HG02943 (cell line): ENCODE data around the gene CTNNBL1.

Experiments
- ATAC-seq: cut with Tn5 transposase; IDR thresholded peaks from one replicate; pipeline ENCODE4 v1.9.1; 2021; ENCODE audit warnings: mild to moderate bottlenecking, low read depth, moderate library complexity; ENCODE audit not compliant: unreplicated experiment

CTNNBL1 gene

DNA sequence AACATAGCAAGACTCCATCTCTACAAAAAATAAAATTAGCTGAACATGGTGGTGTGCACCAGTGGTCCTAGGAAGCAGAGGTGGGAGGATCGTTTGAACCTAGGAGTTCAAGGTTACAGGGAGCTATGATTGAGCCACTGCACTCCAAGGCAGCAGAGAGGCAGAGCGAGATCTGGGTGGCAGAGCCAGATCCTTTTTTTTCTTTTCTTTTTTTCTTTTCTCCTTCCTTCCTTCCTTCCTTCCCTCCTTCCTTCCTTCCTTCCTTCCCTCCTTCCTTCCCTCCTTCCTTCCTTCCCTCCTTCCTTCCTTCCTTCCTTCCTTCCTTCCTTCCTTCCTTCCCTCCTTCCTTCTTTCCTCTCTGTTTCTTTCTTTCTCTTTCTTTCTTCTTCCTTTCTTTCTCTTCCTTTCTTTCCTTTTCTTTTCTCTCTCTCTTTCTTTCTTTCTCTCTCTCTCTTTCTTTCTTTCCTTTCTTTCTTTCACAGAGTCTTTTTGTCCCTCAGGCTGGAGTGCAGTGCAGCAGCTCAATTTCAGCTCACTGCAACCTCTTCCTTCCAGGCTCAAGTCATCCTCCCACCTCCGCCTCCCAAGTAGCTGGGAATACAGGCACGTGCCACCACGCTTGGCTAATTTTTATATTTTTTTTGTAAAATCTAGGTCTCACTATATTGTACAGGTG lies 199.9 kb downstream of the CTNNBL1 start:
- ATAC-seq: no peak

DNA sequence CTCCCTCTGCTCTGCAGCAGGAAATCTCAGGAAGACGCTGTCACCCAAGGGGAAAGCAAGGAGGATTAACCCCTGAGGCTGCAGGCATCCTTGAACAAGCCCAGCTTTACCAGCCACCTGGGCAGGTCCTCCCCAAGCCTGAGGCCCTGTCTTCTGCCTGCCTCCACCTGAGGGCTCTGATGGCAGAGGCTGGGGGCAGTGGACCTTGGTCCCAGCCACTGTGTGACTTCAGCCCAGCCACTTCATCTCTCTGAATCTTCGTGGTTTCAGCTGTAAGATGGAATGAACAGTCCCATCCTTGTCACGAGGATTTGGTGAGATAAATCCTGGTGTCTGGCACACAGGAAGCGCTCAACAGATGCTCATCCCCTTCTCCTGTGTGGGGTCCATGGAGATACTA lies 200.6 kb downstream of the CTNNBL1 start:
- ATAC-seq: no peak

DNA sequence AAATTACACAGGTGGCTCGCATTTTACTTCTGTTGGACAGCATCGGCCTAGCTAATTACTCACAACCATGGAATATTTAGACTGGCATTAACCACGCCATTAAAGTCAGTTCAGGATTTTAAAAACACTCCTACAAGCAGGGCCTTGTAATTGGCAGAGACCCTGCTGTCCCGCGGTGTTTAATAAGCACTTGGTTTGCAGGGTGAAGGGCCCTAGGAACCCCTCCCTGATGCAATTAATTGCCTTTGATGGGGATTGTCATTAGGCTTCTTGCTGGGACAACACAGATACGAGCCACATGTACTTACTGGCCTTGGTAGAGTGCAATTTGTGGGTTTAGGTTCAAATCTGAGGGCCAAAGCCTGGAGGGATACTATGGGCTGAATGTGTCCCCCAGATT lies 201.3 kb downstream of the CTNNBL1 start:
- no peak for ATAC-seq

DNA sequence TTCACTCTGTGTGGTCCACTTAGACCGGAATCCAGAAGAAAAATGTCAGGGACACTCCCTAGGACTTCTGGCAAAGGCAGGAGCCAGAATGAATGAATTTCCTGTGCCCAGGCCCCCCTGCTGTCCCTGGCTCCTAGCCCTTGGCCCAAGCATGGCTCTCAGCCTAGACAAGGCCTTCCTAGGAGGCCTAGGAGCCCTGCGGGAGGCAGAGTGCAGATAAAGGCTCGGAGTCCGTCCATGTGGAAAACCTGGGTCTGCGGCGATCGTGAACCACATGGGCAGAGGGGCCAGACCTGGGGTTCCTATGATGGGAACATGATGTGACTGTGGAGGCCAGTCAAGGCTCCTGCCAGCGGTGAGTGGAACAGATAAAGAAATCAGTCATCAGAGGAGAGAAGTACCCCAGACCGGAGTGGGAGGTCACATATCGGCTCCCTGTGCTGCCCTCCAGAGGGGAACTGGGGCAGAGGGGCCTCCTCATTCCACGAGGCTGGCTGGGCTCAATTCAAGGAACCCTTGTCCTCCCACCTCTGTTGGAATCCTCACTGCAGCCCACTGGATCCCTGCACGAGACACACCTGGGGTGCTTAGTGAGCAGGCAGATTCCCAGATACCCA lies 203.2 kb downstream of the CTNNBL1 start:
- no peak for ATAC-seq

DNA sequence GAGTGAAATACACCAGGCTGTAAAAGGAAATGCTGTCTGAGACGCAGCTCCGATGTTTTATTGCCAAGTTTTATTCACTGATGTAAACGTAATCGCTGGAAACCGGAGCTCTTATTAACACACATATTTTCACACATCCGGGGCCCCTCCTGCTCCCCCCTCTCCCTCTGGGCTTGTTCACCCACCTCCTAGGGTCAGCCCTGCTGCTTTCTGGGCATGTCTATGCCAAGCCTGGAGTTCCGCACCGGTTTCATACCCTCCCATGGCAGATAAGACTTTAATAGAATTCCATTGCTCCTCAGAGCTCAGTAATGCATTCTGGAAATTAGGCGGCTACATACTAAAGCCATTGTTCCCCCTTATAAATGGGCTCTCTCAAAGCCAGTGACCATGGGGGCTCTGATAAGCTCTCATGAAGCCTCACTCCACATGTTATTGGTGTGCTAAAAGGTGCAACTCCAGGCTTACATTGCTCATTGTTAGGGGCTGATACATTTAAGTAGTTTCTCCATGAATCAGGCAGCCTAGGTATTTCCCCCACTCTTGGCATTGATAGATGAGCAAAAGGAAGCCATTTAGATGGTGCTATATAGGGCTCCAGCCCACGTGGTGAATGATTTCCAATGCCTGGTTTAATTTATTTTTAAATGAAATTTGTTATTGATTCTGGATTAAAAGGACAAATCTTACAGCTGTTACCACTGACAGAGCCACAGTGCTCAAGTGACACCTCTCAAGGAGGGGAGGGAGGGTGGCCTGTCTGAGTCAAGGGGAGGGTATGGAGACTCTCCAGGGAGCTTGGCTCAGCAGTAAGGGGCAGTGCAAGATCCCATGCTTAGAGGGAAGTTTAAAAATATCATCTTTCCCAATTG lies 204.6 kb downstream of the CTNNBL1 start:
- ATAC-seq: no peak

DNA sequence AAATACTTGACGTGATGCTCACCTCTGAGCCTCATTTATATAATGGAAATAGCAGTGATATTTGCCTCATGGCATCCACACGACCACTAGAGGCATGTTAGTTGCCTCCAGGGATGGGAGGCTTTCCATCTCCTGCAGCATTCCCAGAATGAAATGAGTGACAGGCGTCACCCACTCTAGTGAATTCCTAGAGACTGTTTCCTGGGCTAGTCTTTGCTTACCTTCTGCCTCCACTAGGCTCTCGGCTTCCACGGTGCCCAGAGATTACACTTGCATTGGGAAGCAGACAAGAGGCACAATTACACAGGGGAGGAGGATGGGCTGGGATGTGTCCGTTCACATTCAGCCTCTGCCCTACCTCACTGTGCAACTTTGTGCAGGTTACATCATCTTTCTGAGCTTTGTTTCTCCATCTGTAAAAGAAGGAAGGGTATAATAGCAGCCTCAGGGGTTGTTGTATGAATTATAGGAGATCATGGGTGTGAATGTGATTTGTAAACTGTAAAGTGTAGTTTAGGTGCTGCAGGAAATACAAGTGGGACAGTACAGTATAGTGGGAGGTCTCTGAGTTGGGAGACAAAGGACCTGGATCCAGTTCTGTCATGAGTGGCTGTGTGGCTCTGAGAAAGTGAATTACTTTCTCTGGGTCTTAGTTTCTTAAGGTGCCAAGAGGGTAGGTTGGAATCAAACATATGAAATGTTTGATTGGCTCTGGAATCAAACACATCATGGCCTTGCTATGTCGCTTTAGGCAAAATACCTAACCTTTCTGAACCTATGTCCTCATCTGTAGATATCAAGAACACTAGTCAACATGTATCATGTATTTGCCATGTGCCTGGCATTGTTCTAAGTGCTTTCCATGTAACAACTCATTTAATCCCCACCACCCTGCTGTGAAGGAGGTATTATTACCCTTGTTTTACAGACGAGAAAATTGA lies 205.5 kb downstream of the CTNNBL1 start:
- no peak for ATAC-seq

DNA sequence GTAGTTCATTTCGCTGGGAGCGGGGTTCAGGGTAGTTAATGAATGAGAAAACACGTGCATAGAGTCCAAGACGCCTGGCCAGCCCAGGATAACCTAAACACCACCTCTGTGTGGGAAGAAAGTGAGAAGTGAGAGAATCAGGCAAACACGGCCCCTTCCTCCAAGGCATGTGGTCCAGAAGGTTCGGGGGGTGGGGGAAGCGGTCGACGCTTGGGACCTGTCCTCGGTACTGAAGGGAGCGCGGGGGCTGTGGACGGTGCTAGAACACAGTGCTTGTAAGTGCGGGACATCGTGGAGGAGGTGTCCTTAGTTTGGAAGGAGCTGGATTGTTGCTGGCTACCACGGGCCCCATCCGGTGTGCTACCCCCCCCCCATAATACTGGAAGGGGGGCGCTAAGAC lies 207.4 kb downstream of the CTNNBL1 start:
- no peak for ATAC-seq

DNA sequence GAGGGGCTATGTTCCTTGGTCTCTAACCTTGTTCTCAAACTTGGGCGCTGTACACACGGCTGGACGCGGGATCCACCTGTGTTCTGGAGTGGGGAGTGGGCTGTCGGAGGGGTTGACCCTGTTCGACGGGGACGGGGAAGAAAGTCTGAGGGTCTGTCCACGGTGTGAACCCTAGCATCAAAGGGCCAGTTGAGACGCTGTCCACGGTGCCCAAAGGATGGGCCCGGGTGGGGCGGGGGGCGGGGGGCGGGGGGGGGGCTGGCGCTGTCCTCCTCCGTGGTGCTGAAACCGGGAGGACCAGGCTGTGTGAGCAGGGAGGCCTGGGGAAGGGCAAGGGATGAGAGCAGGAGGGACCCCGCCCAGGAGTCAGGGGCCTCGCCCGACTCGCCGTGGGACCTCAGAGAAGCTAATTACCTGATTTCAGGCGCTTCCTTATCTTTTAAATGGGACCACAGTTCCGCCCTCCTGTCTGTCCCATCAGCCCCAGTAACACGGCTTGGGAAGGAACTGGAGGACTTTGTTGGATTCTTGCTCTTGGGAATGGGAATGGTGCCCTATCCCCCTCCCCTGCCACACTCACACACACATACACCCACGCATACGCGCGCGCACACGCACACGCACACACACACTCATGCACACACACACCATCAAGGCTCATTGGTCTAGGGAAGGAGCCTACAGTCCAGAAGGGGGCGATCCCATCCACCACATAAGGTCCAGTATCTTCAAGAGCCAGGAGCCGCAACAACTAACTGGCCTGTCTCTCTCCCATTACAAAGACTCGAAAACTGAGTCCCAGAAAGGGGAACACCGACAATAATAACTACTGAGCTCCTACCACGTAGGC lies 208.0 kb downstream of the CTNNBL1 start:
- no peak for ATAC-seq

DNA sequence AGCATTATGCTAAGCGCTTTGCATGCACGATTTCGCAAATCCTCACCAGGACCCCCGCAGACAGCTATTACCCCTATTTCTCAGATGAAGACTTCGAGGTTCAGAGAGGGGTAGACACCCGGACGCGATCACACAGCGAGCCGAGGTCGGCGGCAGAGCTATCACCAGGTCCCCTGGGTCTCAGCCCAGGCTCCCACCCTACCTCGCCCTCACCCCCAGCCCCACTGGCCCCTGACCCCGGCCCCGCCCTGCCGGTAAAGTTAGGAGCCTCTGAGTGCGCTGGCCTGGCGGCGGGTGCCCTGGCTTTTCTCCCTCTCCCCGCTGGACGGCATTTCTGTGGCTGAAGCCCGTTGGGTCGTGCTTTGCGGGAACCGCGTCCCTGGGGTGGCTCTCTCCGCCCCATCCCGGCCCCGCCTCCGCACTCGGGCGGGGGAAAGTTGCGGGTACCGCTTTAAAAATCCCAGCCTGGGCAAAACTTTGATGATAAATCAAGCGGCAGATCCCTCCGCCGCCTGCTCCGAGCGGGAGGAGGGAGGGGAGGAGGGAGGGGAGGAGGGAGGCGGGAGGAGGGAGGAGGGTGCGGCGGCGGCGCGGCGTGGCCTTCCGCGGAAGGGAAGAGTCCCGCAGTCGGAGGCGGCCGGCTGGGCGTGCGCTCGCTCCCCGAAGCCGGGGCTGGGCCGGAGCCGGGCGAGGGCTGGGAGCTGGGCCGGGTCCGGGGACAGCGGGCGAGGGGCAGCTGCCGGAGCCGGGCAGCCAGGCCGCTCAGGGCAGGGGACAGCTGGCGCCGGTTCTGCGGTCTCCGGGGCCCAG lies 208.9 kb downstream of the CTNNBL1 start, which contains the start of gene VSTM2L:
VSTM2L (plus strand) TSS at position 624 of the 810 bp plus-strand sequence. CDS start 224 bp downstream, outside the sequence.
- ATAC-seq: no peak

DNA sequence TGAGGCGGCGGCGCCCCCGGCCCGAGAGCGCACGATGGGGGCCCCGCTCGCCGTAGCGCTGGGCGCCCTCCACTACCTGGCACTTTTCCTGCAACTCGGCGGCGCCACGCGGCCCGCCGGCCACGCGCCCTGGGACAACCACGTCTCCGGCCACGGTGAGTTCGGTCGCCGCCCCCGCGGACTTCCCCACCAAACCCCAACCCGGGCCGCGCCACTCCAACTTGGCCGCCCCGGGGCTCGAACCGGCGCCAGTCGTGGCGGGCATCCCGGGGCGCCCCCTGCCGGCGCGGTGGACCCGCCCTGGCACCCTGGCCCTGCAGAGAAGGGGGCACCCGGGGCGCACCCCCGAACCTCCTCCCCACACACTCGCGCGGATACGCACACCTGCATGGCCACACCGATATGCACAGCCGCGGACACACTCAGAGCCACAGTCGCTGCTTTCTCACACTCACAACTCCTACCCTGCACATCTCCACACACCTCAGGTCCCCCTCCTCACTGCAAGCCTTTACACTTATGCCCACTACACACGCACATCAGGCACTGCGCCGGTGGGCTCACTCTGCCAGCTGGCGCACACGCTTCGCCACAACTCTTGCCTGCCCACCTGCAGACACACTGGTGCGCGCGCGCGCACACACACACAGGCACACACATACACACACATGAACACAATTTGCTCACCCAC lies 209.6 kb downstream of the CTNNBL1 start:
- no peak for ATAC-seq

DNA sequence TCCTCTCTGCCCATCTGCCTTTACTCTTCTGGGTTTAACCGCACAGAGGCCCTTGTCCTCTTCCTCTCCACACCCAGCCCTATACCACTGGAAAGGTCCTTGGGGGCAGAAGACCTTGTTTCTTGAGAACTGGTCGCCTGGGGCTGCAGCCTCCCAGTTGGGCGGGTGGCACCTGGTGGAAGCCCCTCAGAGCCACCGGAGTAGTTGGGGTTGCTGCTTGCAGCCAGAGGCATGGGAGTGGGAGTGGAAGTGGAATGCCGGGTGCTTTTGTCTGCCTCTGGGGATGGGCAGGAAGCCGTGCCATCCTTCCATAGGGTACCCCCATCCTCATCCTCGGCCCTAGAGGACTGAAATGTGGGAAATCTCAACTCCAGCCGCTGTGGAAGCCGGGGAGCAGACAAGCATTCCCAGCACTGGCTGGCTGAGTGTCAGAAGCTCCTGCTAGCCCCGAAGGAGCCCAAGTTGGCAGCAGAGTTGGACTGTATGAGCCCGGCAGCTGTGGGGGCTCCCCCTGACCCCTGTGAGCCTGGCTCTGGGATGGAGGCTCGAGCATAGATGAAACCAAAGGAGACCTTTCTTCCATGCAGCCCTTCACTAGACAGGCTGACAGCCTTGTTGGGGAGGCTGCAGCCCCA lies 210.3 kb downstream of the CTNNBL1 start:
- ATAC-seq: no peak

DNA sequence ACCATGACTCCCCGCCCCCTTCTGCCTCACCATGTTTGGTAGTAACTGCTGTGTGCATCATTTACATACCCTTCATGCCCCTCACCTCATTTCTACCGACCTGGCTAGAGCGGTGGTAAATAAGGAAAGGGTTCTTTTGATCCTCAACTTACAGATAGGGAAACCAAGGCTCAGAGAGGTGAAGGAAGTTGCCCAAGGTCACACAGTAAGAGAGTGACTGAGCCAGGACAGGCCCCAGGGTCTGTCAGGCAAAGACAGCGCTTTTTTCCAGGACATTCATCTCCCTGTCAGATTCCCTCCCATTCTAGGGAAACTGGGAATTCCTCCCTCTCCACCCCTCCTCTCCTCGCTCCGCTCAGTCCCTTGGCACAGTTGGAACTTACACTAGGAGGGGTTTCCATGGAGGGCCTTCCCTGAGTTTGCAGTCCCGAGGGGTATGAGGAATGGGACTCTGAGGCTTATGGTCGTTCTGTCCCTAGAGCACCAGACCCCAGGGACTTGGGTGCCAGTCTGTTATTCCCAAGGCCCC lies 211.1 kb downstream of the CTNNBL1 start:
- ATAC-seq: no peak

DNA sequence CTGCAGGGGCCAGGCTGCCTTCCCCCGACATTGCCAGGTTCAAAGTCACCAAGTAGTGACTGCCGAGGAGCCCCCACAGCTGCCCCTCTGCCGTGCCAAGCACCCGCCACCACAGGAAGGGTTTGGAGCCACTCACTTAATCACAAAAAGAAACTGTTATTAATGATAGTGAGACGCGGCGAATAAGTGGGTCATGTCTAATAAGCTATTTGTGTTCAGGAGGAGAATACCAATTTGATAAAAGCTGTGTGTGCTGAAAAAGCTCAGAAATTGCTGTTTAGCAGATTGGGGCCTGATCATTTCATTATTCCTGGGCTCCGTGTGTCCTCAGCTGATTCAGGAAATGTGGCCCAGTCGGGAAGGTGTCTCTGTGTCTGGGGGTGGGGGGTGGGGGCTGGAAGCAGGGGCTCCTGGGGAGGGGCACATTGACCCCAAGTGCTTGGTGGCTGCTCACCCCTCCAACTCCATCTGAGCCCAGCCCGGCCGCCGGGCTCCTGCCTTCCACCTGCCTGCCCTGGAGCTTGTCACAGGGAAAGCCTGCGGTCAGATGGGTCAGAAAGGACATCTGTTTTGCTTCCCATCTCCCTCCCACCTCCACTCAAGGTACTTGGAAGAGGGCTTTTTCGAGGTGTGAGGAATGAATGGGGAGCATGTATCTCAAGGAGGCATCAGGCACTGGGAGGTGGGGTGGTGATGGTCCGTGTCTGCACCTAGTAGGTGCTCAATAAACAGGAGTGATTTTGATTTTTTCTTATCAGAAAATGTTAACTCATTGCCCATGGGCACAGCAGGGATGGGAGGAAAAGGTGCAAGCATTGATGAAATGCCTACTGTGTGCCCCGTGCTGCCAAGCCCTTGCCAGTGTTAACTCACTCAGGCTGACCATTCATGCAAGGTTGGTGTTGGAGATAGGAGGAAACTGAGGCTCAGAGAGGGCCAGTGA lies 212.1 kb downstream of the CTNNBL1 start:
- ATAC-seq: no peak

DNA sequence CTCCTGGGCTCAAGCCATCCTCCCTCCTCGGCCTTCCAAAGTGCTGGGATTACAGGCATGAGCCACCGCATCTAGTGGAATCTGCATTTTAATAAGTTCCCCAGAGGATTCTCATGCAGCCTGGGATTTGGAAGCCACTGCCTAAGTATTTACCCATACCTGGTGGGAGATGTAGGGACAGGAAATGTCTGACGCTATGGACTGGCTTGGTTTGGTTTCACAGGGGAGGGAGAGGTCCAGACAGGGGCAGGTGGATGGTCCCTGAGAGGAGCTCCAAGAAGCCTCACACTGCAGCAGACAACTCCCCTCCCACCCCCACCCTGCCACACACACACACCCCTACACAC lies 213.5 kb downstream of the CTNNBL1 start:
- ATAC-seq: no peak

DNA sequence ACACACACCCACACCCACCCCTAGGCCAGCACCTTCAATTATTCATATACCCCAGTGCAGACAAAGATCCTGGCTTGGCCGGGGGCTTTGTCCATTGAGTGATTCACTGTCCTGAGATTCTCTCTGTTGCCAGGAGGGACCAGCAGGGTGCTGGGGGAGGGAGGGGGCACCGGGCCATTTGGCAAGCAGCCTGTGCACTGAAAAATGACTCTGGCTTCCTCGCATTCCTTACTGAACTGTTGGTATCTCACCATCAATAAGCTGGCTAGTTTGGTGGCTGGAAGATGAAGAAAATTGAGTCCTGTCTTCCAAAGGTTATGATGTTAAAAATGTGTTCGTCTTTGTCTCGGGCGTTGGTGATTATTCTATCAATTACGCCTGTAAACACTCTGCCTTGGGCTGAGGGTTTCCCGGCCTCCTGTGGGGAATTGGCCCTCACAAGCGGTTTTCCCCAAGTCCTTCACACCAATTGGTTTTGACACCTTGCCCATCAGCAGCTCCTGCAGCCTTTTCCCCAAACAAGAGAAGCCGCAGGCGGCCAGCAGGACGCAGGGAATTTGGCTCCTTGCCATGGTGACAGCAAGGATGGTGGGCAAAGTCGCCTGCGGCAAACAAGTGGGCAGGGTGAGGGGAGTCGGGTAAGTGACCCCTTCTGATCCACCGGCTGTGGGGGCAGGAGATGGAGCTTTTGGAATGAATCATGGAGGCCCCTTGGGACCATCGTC lies 214.0 kb downstream of the CTNNBL1 start:
- ATAC-seq: no peak

DNA sequence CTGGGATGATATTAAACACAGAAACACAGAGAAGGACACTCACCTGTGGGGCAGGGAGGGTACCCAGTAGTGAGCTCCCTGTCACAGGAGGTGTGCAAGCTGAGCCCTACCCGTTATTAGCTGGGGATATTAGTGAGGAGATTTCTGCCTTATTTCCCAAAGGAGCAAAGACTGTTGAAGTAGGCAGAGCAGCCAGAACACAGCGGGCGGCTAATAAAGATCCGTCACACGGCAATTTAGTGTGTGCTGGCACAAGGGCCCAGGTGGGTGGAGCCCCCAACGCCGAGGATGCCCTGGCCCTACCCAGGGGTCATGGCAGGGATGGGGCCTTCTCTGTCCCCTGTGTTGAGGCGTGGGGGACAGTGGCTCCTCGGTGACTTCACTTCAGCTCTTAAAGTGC lies 217.4 kb downstream of the CTNNBL1 start:
- ATAC-seq: no peak
